Adrenal gland (tissue), 19 donors: ENCODE data around the gene THRSP. TPM values are rescaled to one million over a fixed set of nuclear protein-coding genes. Genes with fewer than 3 reads are reported as not detected.
"Not testable (repeated sequence)": the region's sequence is repeated elsewhere in the genome, so short reads cannot be mapped to it uniquely, and the experiment has no call there.

Source experiments
- DNase-seq, 7 donors: peaks; one replicate each; pipeline ENCODE4 v3.0.0-alpha.2; 2019 to 2020
- H3K27ac ChIP-seq, 5 donors: fragments of 200-600 bp; sonication (generic) in 4 of 5; 1 replicate in 3 of 5; 2 replicates in 2 of 5; pipeline versions ENCODE4 v1.5.1 to v1.8.0; 2016 to 2020; ENCODE audit warnings: mild to moderate bottlenecking in 1 of 5
- H3K27me3 ChIP-seq: fragments of 200-600 bp; 2 replicates; pipeline ENCODE4 v1.8.0; 2021
- H3K36me3 ChIP-seq, 2 donors: fragments of 200-600 bp; replicated peaks in 1 of 2; 1 replicate in 1 of 2; 2 replicates in 1 of 2; pipeline versions ENCODE4 v1.5.1 to v1.8.0; 2018 to 2022
- H3K4me1 ChIP-seq, 2 donors: fragments of 200-600 bp; replicated peaks in 1 of 2; 1 replicate in 1 of 2; 2 replicates in 1 of 2; pipeline versions ENCODE4 v1.5.1 to v1.8.0; 2018 to 2021
- H3K4me3 ChIP-seq, 4 donors: fragments of 200-600 bp; sonication (generic) in 3 of 4; one replicate each; pipeline ENCODE4 v1.5.1; 2016 to 2018
- H3K9me3 ChIP-seq, 3 donors: fragments of 200-600 bp; sonication (generic) in 1 of 3; replicated peaks in 1 of 3; 1 replicate in 2 of 3; 2 replicates in 1 of 3; pipeline versions ENCODE4 v1.5.1 to v1.8.0; 2016 to 2021
- POLR2A ChIP-seq, 2 donors: fragments of 450-650 bp; IDR thresholded peaks; one replicate each; pipeline ENCODE4 v1.6.1; 2017; ENCODE audit warnings: antibody characterized with exemption in 2 of 2, mild to moderate bottlenecking in 2 of 2, moderate library complexity in 1 of 2
- WGBS, 4 donors: extraction: QIAGEN DNeasy Blood & Tissue Kit in 2 of 4; methylation state at CpG; one replicate each; pipeline versions ENCODE4 v1.1.5 to v1.1.7; 2013 to 2017; 5-methylcytosine and 5-hydroxymethylcytosine counted together
- intact Hi-C, 2 donors: fragments of 100-400 bp; cut with DNase I; formaldehyde crosslinking; loops; one replicate each; pipeline versions ENCODE4 v1.14.1 to v1.15.0; 2022 to 2023
- long read RNA-seq, 10 donors: library from polyadenylated mRNA in 3 of 10; unstranded in 2 of 10; stranded (forward) in 1 of 10; transcript quantifications; one replicate each; pipeline ENCODE4 v2.0.0 and lab custom pipeline, GENCODE V29; 2021 to 2026
- polyA plus RNA-seq, 3 donors: library from polyadenylated mRNA; stranded (reverse); fragments of 200-250 nt in 2 of 3; fragments of 350-450 nt in 1 of 3; fragmentation: Illumina TruSeq in 1 of 3; extraction: RNeasy Lipid Tissue Mini Kit (QIAGEN cat#74804) in 1 of 3; gene quantifications; one replicate each; pipeline ENCODE4 v1.2.3, GENCODE V29; 2013 to 2014
- total RNA-seq, 9 donors: library from RNA; depleted of rRNA in 4 of 9; stranded (reverse); fragments of >200 nt in 4 of 9; fragments of 120-200 nt in 1 of 9; fragmentation: NEBNext Ultra II Directional in 1 of 9; extraction: Animal tissue kit (Norgen Biotek cat#: 25700) in 1 of 9; gene quantifications; one replicate each; pipeline versions ENCODE4 v1.1.0 to v1.2.4, GENCODE V29; 2013 to 2023
- TF ChIP-seq, protein P1 (sequence below), 6 experiments: fragments of 450-650 bp in 4 of 6; fragments of 200-600 bp in 2 of 6; sonication (generic) in 1 of 6; IDR thresholded peaks; 1 replicate in 5 of 6; 2 replicates in 1 of 6; pipeline versions ENCODE4 v1.5.1 to v1.8.0; 2016 to 2021; ENCODE audit warnings: antibody characterized with exemption in 6 of 6, mild to moderate bottlenecking in 2 of 6, moderate library complexity in 1 of 6
- donor health status: healthy with polysubstance abuse.
- donor health status: Bipolar disorder and iron deficiency.
- donor health status: DM: yes; HTN: yes; CAD: no.
- donor health status: DM: no; HTN: no; CAD: no.
- donor health status: DM: no; HTN: no; CAD: no.
- donor health status: DM: yes; HTN: yes; CAD: no.

THRSP gene
- total RNA-seq (10 to 100 TPM in 1 of 9 donors, 1 to 10 TPM in 3, under 1 TPM in 4, not detected in 1; 0.22 to 16.6 (median 1.1) TPM), polyA plus RNA-seq (10 to 100 TPM in 1 of 3 donors, 1 to 10 TPM in 1, under 1 TPM in 1; 0.77 to 64.5 (median 4.2) TPM)
- long read RNA-seq, donor 1, partial matches to known transcripts: 72 of 72 reads
- long read RNA-seq, donor 1, other reads (novel, unspliced or antisense): 0 of 72 reads
- long read RNA-seq, donor 2, partial matches to known transcripts: 807 of 830 reads
- long read RNA-seq, donor 2, other reads (novel, unspliced or antisense): 23 of 830 reads
- long read RNA-seq, donor 3, partial matches to known transcripts: 799 of 818 reads
- long read RNA-seq, donor 3, other reads (novel, unspliced or antisense): 19 of 818 reads
- long read RNA-seq, donor 4, partial matches to known transcripts: 0 of 2 reads
- long read RNA-seq, donor 4, other reads (novel, unspliced or antisense): 0 of 2 reads
- long read RNA-seq, donor 5, transcript THRSP-201 (2 exons, 1,174 nt): major isoform, 10 of 12 reads
- long read RNA-seq, donor 5, partial matches to known transcripts: 0 of 12 reads
- long read RNA-seq, donor 5, other reads (novel, unspliced or antisense): 2 of 12 reads
- long read RNA-seq, donor 6, transcript THRSP-201 (2 exons, 1,174 nt): major isoform, 9 of 9 reads
- long read RNA-seq, donor 6, partial matches to known transcripts: 0 of 9 reads
- long read RNA-seq, donor 6, other reads (novel, unspliced or antisense): 0 of 9 reads
- long read RNA-seq, donor 7, partial matches to known transcripts: 569 of 569 reads
- long read RNA-seq, donor 7, other reads (novel, unspliced or antisense): 0 of 569 reads
- long read RNA-seq, donor 8: 0 reads
- long read RNA-seq, donor 9, partial matches to known transcripts: 902 of 934 reads
- long read RNA-seq, donor 9, other reads (novel, unspliced or antisense): 32 of 934 reads
- long read RNA-seq, donor 10, partial matches to known transcripts: 614 of 622 reads
- long read RNA-seq, donor 10, other reads (novel, unspliced or antisense): 8 of 622 reads

DNA sequence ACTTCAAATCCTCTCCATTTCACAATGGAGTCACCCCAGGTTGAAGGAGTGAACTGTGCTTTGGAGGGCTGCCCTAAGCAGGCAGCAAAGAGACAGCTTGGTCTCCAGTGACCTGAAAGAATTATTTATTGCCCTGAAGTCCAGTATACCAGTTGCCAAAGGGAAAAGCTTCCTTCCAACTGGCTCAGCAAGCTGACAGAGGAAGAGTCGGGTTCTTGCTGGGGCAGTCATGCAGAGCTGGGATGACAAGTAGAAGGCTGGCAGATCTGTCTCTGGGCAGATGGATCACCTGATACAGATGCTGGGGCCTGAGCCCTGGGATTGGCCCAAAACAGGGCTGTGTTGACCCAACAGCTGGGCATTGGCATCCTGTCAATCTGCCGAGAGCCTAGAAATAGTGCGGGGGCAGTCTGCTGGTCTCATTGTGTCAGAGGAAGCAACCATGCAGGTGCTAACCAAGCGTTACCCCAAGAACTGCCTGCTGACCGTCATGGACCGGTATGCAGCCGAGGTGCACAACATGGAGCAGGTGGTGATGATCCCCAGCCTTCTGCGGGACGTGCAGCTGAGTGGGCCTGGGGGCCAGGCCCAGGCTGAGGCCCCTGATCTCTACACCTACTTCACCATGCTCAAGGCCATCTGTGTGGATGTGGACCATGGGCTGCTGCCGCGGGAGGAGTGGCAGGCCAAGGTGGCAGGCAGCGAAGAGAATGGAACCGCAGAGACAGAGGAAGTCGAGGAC lies at the start of gene THRSP:
Gene THRSP (plus strand): TSS at position 422 of the 742 bp plus-strand sequence. CDS start 21 bp downstream, at position 443.
- Histone ChIP-seq H3K36me3 (peaks cover 0 to 11% of the 10 kb centered on the region in 2 donors), H3K27me3 (no peaks in the 10 kb centered on the region), H3K27ac (peak within 1 kb of the TSS in 4 of 5 donors; percentile 18 to 80 (median 36)), H3K4me1 (peaks cover 21 to 26% of the 10 kb centered on the region in 2 donors), H3K9me3 (no peaks in the 10 kb centered on the region), H3K4me3 (no peak within 1 kb of the TSS)
- DNase-seq: peak in 4 of 7 donors; percentile 35 to 78 (median 76)
- 80 to 87% (median 84%) methylated on average over 6 to 14 of the region's 14 CpGs for WGBS, 4 donors
- intact Hi-C loops: no loop called here
- TF ChIP-seq, protein P1, sequence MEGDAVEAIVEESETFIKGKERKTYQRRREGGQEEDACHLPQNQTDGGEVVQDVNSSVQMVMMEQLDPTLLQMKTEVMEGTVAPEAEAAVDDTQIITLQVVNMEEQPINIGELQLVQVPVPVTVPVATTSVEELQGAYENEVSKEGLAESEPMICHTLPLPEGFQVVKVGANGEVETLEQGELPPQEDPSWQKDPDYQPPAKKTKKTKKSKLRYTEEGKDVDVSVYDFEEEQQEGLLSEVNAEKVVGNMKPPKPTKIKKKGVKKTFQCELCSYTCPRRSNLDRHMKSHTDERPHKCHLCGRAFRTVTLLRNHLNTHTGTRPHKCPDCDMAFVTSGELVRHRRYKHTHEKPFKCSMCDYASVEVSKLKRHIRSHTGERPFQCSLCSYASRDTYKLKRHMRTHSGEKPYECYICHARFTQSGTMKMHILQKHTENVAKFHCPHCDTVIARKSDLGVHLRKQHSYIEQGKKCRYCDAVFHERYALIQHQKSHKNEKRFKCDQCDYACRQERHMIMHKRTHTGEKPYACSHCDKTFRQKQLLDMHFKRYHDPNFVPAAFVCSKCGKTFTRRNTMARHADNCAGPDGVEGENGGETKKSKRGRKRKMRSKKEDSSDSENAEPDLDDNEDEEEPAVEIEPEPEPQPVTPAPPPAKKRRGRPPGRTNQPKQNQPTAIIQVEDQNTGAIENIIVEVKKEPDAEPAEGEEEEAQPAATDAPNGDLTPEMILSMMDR (IDR thresholded peaks at IDR 0.05): no peak
- no peak for TF ChIP-seq POLR2A (IDR thresholded peaks at IDR 0.05)

DNA sequence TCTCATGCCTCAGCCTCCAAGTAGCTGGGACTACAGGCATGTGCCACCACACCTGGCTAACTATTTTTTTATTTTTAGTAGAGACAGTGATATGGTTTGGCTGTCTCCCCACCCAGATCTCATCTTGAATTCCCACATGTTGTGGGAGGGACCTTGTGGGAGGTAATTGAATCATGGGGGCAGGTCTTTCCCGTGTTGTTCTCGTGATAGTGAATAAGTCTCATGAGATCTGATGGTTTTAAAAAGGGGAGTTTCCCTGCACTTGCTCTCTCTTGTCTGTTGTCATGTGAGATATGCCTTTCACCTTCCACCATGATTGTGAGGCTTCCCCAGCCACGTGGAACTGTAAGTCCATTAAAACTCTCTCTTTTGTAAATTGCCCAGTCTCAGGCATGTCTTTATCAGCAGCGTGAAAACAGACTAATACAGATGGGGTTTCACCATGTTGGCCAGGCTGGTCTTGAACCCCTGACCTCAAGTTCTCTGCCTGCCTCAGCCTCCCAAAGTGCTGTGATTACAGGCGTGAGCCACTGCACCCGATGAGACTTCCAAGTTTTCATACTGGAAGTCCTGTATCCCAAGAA lies 48.6 kb upstream of the THRSP start:
- H3K36me3 ChIP-seq, H3K4me3 ChIP-seq, H3K27ac ChIP-seq, H3K27me3 ChIP-seq, H3K4me1 ChIP-seq, H3K9me3 ChIP-seq, intact Hi-C loops, DNase-seq: not testable (repeated sequence)
- 81 to 85% (median 84%) methylated on average over 6 of the region's 6 CpGs for WGBS, 4 donors

GRCh38 chr11:78015878-78016277 lies 47.8 kb upstream of the THRSP start:
- DNase-seq: no peak
- Histone ChIP-seq H3K36me3 (peaks cover 0 to 9% of the 10 kb centered on the region in 2 donors), H3K4me3 (no peak overlapping the region), H3K27me3 (no peaks in the 10 kb centered on the region), H3K27ac (no peak overlapping the region), H3K4me1 (peaks cover 0 to 4% of the 10 kb centered on the region in 2 donors), H3K9me3 (no peaks in the 10 kb centered on the region)
- 96 to 100% (median 100%) methylated on average over 1 of the region's 1 CpG for WGBS, 4 donors
- intact Hi-C loops: no loop called here
- TF ChIP-seq POLR2A (IDR thresholded peaks at IDR 0.05): no peak
- TF ChIP-seq, protein P1 (IDR thresholded peaks at IDR 0.05): no peak

DNA sequence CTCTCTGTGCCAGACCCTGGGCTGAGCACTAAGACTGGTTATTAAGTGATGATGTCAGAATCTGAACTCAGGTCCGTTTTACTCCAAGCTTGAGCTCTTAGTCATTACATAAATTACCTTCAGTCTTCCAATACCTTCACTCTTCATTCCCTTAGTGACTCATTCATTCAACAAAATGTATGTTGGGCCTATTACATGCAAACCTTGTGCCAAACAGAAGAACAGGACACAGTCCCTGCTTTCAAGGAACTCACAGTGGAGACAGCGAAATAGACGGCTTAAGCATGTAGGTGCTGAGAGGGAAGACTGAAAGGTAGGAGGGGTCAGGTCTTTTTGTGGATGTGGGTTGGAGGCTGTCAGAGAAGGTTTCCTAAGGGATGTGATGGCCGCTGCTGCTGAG lies 43.9 kb upstream of the THRSP start:
- no peak for DNase-seq
- WGBS, 4 donors: 44 to 64% (median 57%) methylated on average over 4 of the region's 4 CpGs
- Histone ChIP-seq H3K27me3 (no peaks in the 10 kb centered on the region), H3K36me3 (peaks cover 0 to 9% of the 10 kb centered on the region in 2 donors), H3K4me3 (no peak overlapping the region), H3K4me1 (peaks cover 10 to 13% of the 10 kb centered on the region in 2 donors), H3K9me3 (no peaks in the 10 kb centered on the region), H3K27ac (peak overlapping the region in 1 of 5 donors; percentile 12)
- no peak for TF ChIP-seq POLR2A (IDR thresholded peaks at IDR 0.05)
- TF ChIP-seq, protein P1 (IDR thresholded peaks at IDR 0.05): no peak
- intact Hi-C loops: no loop called here
